ENCODE measurements around the gene CDC6. TPM values are rescaled to one million over a fixed set of nuclear protein-coding genes. Genes with fewer than 3 reads are reported as not detected.
A peak's percentile ranks its signal among the peaks of the same experiment; 100 is the strongest.

Gene CDC6
- total RNA-seq, 1 donor from 2014 or later: 1.9 TPM

DNA sequence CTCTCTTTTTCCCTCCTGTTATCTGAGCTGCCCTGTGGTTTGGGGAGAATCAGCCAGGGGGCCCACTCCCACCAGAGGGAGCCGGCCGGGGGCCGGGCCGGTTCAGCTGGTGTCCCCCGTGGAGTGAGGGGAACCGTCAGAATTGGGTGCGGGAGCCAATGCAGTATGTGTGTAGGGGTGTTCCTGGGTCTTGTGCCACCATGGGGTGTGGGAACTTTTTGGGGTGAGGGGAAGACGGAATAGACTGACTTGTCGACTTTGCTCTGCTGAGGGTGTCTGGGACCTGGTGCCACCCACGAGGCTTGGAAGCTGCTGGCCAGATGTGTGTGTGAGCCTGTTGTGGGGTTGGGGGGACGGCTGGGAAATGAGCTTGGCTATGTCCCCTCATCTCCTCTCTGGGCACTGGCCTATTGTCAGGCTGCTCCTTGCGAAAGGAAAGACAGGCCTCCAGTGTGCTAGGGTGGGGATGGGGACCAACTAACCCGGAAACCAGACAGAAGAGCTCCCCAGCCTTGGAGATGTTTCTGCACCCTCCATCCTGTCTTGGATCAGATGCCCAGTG is 31.2 kb downstream of the CDC6 start:
- no peak for ATAC-seq
- no peak for DNase-seq (ENCODE audit: missing footprints)
- intact Hi-C loops (cut with DNase I): no loop called here

GRCh38 chr17:40319651-40320540 is 32.2 kb downstream of the CDC6 start:
- DNase-seq (ENCODE audit: missing footprints): peak; percentile 86
- no peak for ATAC-seq
- intact Hi-C loops (cut with DNase I): no loop called here

GRCh38 chr17:40320756-40321523 is 33.3 kb downstream of the CDC6 start:
- intact Hi-C loops (cut with DNase I): no loop called here
- ATAC-seq (peak; percentile 14), DNase-seq (ENCODE audit: missing footprints) (peak; percentile 82)

- intact Hi-C loops (cut with DNase I): no loop called here
- ATAC-seq: no peak
- DNase-seq (ENCODE audit: missing footprints): peak; percentile 77
Observed at GRCh38 chr17:40321524-40321929, 33.8 kb downstream of the CDC6 start.

GRCh38 chr17:40321961-40322357 is 34.3 kb downstream of the CDC6 start:
- peak; percentile 26 for ATAC-seq
- DNase-seq (ENCODE audit: missing footprints): peak; percentile 85
- intact Hi-C loops (cut with DNase I): loop anchor here (2.0 kb wide), 1 partner anchor 23 kb away; no protein-coding TSS in a partner anchor

DNA sequence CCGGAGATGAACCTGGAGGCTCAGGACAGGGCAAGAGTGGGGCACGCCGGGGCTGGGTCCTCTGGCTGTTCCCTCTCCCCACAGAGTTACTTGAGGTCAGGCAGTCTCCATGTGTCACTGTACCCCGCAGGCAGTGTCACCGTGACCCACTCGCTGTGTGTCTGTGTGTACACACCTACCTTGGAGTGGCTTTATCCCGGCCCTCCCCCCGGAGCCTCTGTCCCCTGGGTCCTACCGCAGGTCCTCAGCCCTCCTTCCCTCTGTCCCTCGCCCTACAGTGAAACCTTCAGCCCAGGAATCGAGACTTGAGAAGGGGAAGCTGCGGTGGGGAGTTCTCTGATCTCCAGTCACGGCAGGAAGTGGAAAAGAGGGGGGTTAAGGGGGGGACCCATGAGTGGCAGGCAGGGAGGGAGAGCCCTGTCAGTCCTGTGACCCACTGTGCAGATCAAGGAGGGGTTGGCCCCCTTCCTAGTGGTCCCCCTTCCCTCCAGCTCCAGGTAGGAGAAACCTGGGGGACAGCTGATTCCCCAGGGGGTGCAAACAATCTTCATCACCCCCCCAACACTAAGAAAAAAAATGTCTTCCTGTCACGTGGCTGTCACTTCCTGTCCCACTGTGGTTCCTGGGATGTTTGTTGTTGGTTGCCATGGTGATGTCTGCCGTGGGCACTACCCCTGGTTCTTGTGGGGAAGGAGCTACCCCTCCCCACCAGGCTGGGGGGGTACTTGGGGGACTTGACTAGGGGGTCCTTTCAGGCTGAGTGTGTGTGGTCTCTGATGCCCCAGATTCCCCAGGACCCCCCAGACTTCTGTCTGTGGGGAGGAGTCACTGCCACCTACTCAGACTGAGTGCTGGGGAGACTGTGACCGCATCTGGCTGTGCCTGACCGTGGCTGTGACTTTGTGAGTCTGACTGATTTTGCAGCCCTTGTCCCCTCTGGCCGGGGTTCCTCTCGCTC is 35.0 kb downstream of the CDC6 start:
- intact Hi-C loops (cut with DNase I): loop anchor here (2.0 kb wide), 1 partner anchor 22 kb away; no protein-coding TSS in a partner anchor
- peak; percentile 18 for ATAC-seq
- DNase-seq (ENCODE audit: missing footprints): peak; percentile 87

DNA sequence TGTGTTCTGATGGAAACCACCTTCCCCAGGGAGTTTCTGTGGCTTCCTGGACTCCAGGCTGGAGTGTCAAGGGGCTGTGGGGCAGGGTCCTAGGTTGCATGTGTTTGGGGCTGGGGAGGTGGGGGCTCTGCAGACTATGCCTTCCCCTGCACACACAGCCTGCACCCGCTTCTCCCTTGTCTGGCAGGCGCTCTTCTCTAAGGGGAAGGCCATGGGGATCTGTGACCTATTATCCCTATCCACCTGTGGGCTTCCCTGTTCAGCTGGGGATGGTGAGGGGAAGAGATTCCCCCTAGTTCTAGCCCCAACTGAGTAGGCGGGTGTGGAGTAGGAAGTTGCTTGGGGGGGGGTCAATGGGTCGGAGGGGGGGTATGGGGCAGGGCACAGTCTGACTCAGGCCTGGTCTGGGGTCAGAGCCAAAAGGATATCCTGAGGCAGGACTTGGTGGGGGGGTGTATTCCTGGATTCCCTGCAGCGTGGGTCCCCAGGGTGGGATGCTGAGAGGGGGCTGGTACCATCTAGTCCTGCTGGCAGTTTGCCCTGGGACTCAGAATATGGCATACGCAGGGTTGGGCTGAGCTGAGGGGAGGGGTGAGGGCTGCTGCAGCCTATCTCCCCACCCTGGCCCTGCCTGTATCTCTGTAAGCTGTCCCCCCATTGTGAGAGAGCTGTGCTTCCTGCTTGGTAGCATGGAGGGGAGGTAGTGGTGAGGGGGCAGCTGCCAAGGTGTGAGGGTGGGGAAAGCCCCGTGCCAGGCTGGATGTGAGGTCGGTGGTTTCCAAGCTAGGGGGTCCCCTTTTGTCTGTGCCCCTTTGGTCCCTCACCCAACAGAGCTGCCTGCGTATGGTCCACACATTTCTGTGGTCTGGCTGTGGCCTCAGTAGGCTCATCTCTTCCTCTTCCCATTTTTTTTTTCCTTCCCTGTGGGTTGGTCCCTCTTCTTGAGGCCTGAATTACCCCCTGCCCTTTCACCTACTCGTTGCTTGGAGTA is 36.0 kb downstream of the CDC6 start:
- DNase-seq (ENCODE audit: missing footprints): peak; percentile 86
- intact Hi-C loops (cut with DNase I): loop anchor here (2.0 kb wide), 1 partner anchor 21 kb away; no protein-coding TSS in a partner anchor

DNA sequence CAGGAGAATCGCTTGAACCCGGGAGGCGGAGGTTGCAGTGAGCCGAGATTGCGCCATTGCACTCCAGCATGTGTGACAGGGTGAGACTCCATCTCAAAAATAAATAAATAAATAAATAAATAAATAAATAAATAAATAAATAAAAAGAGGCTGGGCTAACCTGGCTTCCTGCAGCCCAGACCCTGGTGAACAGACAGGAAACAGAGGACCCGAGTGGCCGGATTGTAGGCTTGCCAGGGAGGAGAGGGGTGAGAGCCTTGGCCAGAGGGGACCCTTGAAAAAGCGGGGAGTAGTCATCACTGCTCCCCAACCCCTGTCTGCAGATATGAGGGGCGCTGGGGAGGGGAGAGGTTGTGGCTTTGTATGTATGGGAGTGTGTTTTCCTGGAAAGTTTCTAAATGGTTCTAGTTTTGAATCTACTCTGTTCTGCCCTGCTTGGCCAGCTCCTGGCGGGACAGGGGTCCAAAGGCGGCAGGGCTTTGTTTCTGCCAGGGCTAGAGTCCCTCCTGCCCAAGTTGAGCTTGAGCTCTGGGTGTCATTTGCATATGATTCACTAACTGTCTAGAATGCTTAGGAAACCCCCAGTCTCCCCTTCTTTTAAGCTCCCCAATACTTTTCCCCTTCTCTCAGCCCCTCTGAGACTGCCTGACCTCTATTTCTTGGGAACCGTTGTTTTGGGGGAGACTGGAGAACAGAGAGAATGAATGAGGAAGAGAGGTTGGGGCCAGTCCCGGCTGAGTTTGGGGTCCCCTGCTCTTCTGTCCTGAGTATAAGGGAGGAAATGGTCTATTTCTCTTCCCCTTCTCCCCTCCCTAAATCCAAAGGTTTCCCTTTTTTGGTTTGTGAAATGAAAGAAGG is 37.7 kb downstream of the CDC6 start:
- ATAC-seq (no peak), DNase-seq (ENCODE audit: missing footprints) (peak; percentile 52)
- intact Hi-C loops (cut with DNase I): no loop called here

More for the DNA sequence above, 36.0 kb downstream of the CDC6 start:
- peak; percentile 8 for ATAC-seq

GRCh38 chr17:40326014-40326831 is 38.5 kb downstream of the CDC6 start:
- DNase-seq (ENCODE audit: missing footprints): peak; percentile 70
- intact Hi-C loops (cut with DNase I): no loop called here
- ATAC-seq: no peak

DNA sequence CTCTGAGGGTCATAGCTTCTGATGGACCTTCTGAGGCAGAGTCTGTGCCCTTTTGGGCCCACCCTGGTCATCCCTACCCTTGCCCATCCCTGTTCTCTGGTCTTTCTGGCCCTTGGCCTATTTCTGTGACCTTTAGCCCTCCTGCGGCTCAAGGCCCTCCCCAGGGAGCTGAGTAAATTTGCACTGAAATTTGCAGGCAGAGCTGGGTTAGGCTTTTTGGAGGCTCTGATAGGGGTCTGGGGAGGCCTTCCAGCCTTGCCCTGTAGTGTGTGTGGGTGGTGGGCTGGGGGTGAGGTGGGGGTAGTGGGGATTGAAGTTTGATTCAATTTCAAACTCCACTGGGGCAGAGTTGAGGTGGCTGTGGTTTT is 39.1 kb downstream of the CDC6 start:
- no peak for ATAC-seq
- DNase-seq (ENCODE audit: missing footprints): no peak
- intact Hi-C loops (cut with DNase I): no loop called here

- no peak for DNase-seq (ENCODE audit: missing footprints)
- ATAC-seq: no peak
- intact Hi-C loops (cut with DNase I): no loop called here
Observed at GRCh38 chr17:40327244-40327729, 39.6 kb downstream of the CDC6 start.

GRCh38 chr17:40327735-40328385 is 40.2 kb downstream of the CDC6 start:
- DNase-seq (ENCODE audit: missing footprints) (peak; percentile 76), ATAC-seq (no peak)
- intact Hi-C loops (cut with DNase I): no loop called here

GRCh38 chr17:40328386-40328766 is 40.7 kb downstream of the CDC6 start:
- no peak for ATAC-seq

GRCh38 chr17:40329839-40330794 is 42.4 kb downstream of the CDC6 start:
- peak; percentile 43 for ATAC-seq
- peak; percentile 87 for DNase-seq (ENCODE audit: missing footprints)
- intact Hi-C loops (cut with DNase I): loop anchor here (2.0 kb wide), 1 partner anchor 17 kb away; no protein-coding TSS in a partner anchor

More at GRCh38 chr17:40328386-40328766, 40.7 kb downstream of the CDC6 start:
- DNase-seq (ENCODE audit: missing footprints): no peak
- intact Hi-C loops (cut with DNase I): no loop called here

Data from Right ventricle myocardium inferior (tissue), 1 donor.